GM19463 (cell line): ENCODE data around the gene LCNL1.

Experiments
- ATAC-seq: cut with Tn5 transposase; IDR thresholded peaks from one replicate; pipeline ENCODE4 v1.9.1; 2021; ENCODE audit warnings: mild to moderate bottlenecking, moderate library complexity; ENCODE audit not compliant: unreplicated experiment

LCNL1 gene

GRCh38 chr9:136958473-136958872 lies 24.3 kb upstream of the LCNL1 start:
- no peak for ATAC-seq

DNA sequence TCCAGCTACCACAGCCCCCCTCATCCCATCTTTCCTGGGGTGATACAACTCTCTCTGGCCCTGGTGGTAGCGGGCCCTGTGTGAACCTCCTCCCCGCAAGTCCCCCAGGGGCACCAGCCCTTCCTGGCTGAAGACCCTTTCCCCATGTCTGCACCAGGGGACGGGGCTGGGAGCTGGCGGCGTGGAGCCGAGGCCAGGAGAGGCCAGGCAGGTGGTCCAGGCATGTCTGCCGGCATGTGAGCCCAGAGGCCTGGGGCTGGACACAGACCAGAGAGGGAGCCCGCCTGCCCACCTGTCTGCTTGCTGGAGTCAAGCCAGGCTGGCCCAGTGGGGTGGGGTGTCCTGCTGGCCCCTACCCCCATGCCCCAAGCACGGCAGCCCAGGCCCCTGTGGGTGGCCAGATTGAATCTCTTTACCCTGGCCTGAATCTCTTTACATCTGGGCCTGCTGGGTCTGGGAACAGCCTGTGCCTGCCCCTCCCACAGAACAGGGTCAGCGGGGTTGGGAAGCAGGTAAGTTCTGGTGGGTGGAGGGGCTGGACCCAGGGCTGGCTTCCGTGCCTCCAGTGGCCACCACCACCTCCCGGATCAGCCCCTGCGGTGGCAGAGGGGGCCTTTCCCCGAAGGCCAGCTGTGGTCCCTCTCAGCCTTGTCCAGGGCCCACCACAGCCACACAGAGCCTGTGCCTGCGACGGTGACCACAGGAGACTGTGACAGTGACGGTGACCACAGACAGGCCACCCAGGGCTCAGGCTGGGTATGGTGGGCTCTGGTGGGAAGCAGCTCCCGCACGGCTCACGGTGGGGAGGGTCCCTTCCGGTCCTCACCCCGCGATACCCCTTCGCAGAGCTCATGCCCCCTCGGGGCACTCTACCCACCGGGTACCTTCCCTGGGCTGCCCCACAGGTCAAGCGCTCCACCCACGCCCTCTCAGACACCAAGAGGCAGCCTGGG lies 23.6 kb upstream of the LCNL1 start:
- ATAC-seq, result no peak

DNA sequence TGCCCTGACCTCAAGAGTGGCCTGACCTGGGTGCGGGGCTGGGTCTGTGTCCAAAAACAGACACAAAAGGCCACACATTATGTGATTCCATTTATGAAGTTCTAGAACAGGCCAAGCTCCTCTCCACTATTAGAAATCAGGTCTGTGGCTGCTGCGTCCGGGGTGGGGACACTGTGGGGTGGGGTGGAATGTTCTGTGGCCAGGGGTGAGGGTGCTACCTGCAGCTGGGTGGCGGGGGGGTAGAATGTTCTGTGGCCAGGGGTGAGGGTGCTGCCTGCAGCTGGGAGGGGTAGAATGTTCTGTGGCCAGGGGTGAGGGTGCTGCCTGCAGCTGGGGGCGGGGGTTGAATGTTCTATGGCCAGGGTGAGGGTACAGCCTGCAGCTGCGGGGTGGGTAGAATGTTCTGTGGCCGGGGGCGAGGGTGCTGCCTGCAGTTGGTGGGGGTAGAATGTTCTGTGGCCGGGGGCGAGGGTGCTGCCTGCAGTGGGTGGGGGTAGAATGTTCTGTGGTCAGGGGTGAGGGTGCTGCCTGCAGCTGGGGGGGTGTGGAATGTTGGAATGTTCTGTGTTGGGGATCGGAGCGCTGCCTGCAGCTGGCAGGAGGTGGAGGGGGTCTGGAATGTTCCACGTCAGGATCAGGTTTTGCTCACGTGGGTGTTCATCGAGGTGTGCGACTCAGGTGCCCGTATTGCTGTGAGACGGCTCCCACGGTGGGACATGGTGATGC lies 22.4 kb upstream of the LCNL1 start:
- ATAC-seq, result no peak

DNA sequence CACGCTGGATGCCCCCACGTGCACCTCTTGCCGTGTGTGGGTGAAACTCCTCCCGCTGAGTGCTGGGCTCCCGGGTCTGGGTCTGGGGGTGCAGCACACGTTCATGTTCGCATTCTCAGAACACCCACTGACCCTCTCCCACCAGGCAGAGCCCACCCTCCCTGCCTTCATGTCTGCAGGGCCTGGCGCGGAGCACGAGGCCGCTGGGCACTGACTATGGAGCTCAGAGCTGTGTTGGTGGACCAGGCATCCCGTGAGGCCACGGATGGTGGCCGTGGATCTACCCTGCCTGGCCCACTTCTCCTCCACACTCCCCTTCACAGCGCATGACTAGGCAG lies 21.9 kb upstream of the LCNL1 start:
- ATAC-seq, result no peak

GRCh38 chr9:136961279-136962065 lies 21.3 kb upstream of the LCNL1 start:
- ATAC-seq, result no peak

DNA sequence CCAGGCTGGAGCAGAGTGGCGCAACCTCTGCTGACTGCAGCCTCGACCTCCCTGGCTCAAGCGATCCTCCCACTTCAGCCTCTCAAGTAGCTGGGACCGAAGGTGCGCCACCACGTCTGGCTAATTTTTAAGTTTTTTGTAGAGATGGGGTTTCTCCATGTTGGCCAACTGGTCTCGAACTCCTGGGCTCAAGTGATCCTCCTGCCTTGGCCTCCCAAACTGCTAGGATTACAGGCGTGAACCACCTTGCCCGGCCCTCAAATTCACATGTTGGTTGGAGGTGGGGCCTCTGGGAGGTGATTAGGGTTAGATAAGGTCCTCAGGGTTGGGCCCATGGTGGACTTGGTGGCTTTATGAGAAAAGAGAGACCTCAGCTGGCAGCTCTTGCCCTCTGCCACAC lies 20.6 kb upstream of the LCNL1 start:
- ATAC-seq, result no peak

DNA sequence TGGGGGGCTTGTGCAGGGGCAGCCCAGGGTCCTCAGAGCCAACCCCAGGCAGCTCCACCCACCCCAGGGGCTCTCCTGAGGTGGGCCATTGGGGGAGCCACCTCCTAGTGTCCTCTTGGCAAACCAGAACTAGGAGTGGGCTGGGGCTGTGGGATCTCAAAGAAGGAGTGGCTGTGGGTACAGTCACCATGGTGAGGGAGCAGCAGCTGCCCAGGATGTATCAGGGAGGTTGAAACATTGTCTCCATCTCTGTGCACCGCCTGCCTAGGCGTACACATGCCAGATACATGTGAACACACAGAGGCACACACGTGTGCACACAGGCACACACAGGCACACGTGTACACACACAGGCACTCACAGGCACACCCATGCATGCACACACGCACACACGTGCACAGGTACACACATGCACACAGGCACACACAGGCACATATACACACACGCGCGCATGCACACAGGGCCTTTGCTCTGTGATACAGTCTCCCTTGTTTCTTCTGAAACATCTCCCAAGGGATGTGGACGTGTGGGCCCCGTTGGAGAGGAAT lies 20.0 kb upstream of the LCNL1 start:
- no peak for ATAC-seq

DNA sequence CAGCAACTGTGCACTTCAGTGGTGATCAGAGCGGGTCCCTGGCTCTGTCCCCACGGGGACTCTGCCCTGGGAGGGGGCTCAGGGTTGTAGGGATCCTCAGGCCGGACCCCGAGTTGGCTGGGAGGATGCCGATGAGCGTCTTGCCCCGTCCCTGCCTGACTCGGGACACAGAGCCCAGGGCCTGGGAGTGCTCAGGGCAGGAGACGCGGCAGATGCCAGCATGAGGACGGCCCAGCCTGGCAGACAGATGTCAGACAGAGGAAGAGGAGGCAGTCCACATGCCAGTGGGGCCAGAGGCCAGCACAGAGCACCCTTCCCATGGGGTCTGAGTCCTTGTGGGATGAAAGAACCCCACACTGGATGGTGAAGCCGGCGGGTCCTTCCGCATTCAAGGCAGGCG lies 19.5 kb upstream of the LCNL1 start:
- no peak for ATAC-seq

DNA sequence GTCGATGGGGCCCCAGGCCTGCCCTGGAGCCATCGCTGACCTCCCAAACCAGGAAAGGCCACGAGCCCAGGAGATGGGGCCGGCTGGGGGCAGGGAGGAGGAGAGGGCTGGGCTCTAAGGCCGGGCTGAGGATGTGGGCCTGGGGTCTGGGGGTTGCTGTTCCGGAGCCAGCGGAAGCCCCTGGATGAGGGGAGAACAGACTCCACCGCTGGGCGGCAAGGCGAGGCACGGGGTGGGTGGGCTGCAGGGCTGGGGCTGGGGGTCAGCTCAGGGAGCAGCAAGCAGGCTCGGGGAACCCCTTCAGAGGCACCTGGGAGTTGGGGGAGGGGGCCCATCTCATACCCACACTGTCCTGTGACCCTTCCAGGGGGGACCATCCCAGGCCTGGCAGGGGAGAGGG lies 19.0 kb upstream of the LCNL1 start:
- ATAC-seq, result no peak

GRCh38 chr9:136964171-136964689 lies 18.6 kb upstream of the LCNL1 start:
- ATAC-seq, result no peak

DNA sequence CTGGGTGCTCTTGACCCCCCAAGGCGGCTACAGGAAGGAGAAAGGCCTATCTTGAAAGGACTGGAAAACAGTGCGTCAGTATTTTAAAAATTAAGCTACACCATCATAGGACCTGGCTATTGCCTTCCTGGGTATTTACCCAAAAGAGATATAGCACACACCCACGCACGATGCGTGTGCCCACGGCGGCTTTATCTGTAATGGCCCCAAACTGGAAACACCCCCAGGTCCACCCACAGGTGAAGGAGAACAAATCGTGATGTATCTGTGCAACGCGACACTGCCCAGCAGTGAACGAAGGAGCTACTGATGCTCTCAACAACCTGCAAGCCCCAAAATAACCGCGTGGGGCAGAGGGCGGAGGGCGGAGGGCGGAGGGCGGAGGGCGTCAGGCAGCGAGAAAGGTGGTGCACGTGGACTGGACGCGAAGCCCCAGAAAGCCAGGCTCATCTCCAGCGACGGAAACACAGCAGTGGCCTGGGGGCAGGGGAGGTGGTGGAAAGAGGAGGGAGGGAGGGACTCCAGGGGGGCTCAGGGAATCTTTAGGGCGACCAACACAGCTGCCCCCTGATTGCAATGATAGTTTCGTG lies 17.9 kb upstream of the LCNL1 start:
- no peak for ATAC-seq

- no peak for ATAC-seq
Measured at GRCh38 chr9:136965771-136966484, 16.9 kb upstream of the LCNL1 start.

- ATAC-seq, result no peak
Measured at GRCh38 chr9:136968333-136969127, 14.3 kb upstream of the LCNL1 start.

DNA sequence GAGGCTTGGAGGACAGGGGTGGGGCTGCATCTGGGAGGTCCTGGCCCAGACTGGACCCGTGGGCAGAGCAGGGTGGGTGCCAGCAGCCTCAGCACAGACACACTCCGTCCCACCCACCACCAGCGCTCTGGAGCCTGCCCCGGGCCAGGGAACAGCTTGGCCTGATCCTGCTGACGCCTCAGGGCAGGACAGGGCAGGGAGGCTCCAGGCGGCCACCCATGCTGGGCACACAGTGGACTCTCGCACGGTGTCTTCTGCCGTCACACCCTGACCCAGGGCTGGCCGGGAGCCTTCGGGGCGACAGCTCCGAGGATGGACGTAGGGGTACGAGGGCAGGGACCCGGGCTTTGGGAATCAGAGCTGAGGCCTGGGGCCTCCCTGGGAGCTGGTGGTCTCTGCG lies 13.6 kb upstream of the LCNL1 start:
- no peak for ATAC-seq

- ATAC-seq, result no peak
Measured at GRCh38 chr9:136969774-136970173, 13.0 kb upstream of the LCNL1 start.

- ATAC-seq, result no peak
Measured at GRCh38 chr9:136970361-136970760, 12.4 kb upstream of the LCNL1 start.

DNA sequence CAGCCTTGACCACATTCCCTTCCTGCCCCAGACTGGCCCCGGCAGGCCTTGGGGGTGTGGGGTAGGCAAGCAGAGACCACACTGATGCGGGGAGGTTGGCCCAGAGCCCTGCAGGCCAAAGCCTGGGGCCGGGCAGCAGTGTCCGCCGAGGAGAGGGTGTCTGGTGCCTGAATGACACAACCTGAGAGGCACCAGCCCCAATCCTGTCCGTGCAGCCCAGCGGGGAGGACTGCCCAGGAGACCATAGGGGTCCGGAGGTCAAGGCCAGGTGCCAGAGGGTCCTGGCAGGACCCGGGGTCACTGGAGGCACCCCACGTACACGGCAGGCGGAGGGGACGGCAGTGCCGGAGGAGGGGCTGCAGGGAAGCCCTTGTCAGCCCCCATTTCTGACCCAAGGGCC lies 11.0 kb upstream of the LCNL1 start:
- ATAC-seq, result no peak

DNA sequence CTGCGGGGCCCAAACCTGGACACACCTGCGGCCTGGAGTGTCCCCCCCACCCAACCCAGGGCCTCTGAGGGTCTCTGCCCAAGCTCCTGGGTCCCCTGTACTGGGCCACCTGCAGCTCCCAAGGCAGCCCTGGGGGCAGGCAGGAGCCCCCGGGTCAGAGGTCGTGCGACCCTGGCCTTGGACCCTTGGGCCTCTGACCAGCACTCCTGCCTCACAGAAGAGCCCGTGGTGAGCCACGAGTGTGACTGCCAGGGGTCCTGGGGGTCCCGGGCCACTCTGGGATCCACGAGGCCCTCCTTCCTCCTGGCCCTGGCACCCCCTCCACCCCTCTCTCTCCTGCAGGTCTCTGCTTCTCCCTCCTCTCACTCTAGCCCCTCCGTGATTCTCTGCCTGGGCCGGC lies 10.5 kb upstream of the LCNL1 start:
- ATAC-seq, result no peak

- no peak for ATAC-seq
Measured at GRCh38 chr9:136972743-136973142, 10.1 kb upstream of the LCNL1 start.
